Fibroblast of lung (primary cell): ENCODE results near the gene KDM2A. TPM values are rescaled to one million over a fixed set of nuclear protein-coding genes. Genes with fewer than 3 reads are reported as not detected.

ENCODE experiments used
- DNase-seq, 2 donors: peaks; one replicate each; pipeline versions ENCODE4 v3.0.0 to v3.0.0-alpha.2; 2010; ENCODE audit warnings: low read depth in 2 of 2
- H2AFZ ChIP-seq: 2 replicates; pipeline ENCODE4 v1.5.1; 2012; ENCODE audit warnings: low read length, control low read depth, inconsistent platforms
- H3K27ac ChIP-seq: 2 replicates; pipeline ENCODE4 v1.5.1; 2011; ENCODE audit warnings: low read length, control low read depth; ENCODE audit not compliant: insufficient read depth
- H3K27me3 ChIP-seq: 2 replicates; pipeline ENCODE4 v1.5.1; 2011; ENCODE audit warnings: mild to moderate bottlenecking, low read length; ENCODE audit not compliant: control insufficient read depth, insufficient read depth
- H3K36me3 ChIP-seq: 2 replicates; pipeline ENCODE4 v1.5.1; 2011; ENCODE audit warnings: low read length; ENCODE audit not compliant: control insufficient read depth, insufficient read depth
- H3K4me1 ChIP-seq: 2 replicates; pipeline ENCODE4 v1.5.1; 2011; ENCODE audit warnings: low read length; ENCODE audit not compliant: control insufficient read depth, insufficient read depth; ENCODE audit errors: extremely low read depth
- H3K4me2 ChIP-seq: 2 replicates; pipeline ENCODE4 v1.5.1; 2011; ENCODE audit warnings: low read length, control low read depth; ENCODE audit not compliant: insufficient read depth; ENCODE audit errors: extremely low read depth
- H3K4me3 ChIP-seq, 4 experiments: fragments of 200-600 bp in 1 of 4; sonication (generic) in 1 of 4; replicated peaks in 1 of 4; 2 replicates each; pipeline ENCODE4 v1.5.1; 2011 to 2016; ENCODE audit warnings: low read length in 4 of 4, low read depth in 3 of 4, mild to moderate bottlenecking in 3 of 4, control low read depth in 2 of 4, inconsistent platforms in 1 of 4, mixed read lengths in 1 of 4; ENCODE audit not compliant: insufficient read depth in 1 of 4; ENCODE audit errors: control extremely low read depth in 1 of 4
- H3K79me2 ChIP-seq: 2 replicates; pipeline ENCODE4 v1.5.1; 2012; ENCODE audit warnings: mild to moderate bottlenecking, low read length, inconsistent platforms; ENCODE audit not compliant: control insufficient read depth, insufficient read depth
- H3K9ac ChIP-seq: 2 replicates; pipeline ENCODE4 v1.5.1; 2011; ENCODE audit warnings: mild to moderate bottlenecking, low read length, control low read depth; ENCODE audit not compliant: insufficient read depth
- H3K9me3 ChIP-seq: 2 replicates; pipeline ENCODE4 v1.5.1; 2012; ENCODE audit warnings: low read depth, low read length; ENCODE audit not compliant: control insufficient read depth, insufficient read depth
- H4K20me1 ChIP-seq: 2 replicates; pipeline ENCODE4 v1.5.1; 2011; ENCODE audit warnings: low read length; ENCODE audit not compliant: control insufficient read depth, insufficient read depth; ENCODE audit errors: extremely low read depth
- CTCF ChIP-seq, 2 donors: IDR thresholded peaks in 1 of 2; conservative IDR thresholded peaks in 1 of 2; 1 replicate in 1 of 2; 2 replicates in 1 of 2; pipeline ENCODE4 v1.5.1; 2011 to 2012; ENCODE audit warnings: low read length in 2 of 2, control low read depth in 1 of 2, inconsistent platforms in 1 of 2, low read depth in 1 of 2, mild to moderate bottlenecking in 1 of 2
- EZH2 ChIP-seq: IDR thresholded peaks from 2 replicates; pipeline ENCODE4 v1.5.1; 2012; ENCODE audit warnings: low read length, control low read depth, mild to moderate bottlenecking; ENCODE audit errors: missing control alignments
- polyA plus RNA-seq, 2 donors: library from polyadenylated mRNA; depleted of rRNA in 1 of 2; stranded (reverse) in 1 of 2; unstranded in 1 of 2; fragments of >200 nt; gene quantifications; 2 replicates each; pipeline ENCODE4 v1.2.1, GENCODE V29; 2011 to 2012; ENCODE audit warnings: missing spikeins in 1 of 2
- total RNA-seq: library from RNA; depleted of rRNA; stranded (reverse); fragments of >200 nt; gene quantifications from 2 replicates; pipeline ENCODE4 v1.2.1, GENCODE V29; 2014

Gene KDM2A
- total and polyA plus RNA-seq, 2 donors (not counting 1 experiment from before 2014, with no cell fraction given): 36.4 to 42.6 TPM

DNA sequence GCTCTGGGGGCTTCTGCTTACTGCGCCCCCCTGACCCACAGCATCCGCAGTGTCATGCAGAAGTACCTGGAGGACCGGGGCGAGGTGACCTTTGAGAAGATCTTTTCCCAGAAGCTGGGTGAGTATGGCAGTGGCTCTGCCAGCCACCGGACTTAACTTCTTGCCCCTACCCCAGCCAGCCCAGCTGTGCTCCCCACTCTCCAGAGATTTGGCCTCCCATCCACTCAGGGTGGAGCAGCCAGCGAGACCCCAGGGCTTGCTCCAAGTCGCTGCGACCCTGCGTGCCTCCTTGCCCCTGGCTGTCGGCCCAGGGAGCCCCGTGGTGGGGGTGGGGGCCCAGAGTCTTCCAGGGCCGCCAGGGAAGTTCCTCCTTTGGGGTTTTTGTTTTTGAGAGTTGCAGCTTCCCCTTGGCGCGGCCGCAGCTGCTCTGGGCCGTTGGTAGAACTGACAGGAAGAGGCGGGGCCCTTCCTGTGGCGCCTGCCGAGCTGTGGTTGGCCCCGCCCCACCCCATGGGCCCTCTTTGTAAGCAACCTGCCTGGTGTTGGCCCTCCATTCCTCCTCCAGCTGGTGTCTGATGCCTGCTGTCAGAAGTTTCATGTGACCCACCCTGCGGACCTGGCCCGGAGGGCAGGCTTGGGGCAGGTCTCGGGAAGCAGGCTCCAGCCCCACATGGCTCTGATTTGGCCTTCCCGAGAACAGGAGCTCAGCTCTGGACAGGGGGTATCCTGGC, 158.3 kb downstream of the KDM2A start:
- H3K4me2 ChIP-seq: peak overlapping the region; percentile 55
- no peak for TF ChIP-seq CTCF (conservative IDR thresholded peaks at IDR 0.05 in 1 of 2, IDR thresholded peaks at IDR 0.05 in 1 of 2; ENCODE audit: low read depth in 1 of 2, low read length in 2 of 2)
- no peak for TF ChIP-seq EZH2
- peak overlapping the region; percentile 79 for H3K27ac ChIP-seq
- no peaks in the 10 kb centered on the region for H3K27me3 ChIP-seq
- DNase-seq: peak; percentile 58 to 78
- no peaks in the 10 kb centered on the region for H4K20me1 ChIP-seq
- peaks cover 23% of the 10 kb centered on the region for H3K4me1 ChIP-seq
- peaks cover 35% of the 10 kb centered on the region for H3K79me2 ChIP-seq
- H3K36me3 ChIP-seq: peaks cover 20% of the 10 kb centered on the region
- H3K9ac ChIP-seq: peak overlapping the region; percentile 18
- H3K4me3 ChIP-seq: peak overlapping the region; percentile 3 to 54 (median 14)
- H3K9me3 ChIP-seq: no peaks in the 10 kb centered on the region
- no peak overlapping the region for H2AFZ ChIP-seq

DNA sequence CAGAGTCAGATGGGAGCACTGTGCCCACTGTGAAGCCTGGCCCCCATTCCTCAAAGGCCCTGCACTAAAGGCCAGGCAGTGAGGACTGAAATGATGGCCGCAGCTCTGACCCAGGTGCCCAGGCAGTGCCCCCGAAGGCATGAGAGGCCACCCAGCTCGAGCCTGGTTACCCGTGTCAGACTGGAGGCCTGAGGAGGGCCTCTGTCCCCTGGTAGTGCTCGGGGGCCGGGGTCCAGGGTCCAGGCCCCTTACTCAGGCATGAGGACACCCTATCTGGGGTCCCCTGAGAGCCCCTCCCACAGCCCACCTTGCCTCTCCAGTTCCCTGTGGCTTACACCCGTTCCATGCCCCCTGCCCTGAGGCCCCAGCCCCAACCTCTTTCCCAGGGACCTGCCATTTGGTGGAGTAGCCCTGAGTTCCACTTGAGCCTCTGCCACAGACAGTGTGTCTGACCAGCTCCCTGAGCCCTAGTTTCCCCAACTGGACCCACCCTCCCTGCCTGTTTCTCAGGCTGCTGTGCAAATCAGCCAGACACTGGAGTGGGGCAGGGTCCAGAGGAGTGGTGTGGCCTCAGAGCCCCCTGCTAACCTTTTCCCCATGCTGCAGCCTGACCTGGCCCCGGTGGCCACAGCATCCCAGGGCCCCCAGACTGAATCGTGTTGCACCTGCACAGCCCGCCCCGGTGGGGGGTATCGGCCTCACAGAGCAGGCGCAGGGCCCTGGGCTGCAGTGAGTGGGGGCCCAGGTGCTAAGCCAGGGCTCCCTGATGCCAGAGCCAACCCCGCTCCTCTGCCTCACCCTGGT, 159.3 kb downstream of the KDM2A start:
- Histone ChIP-seq H2AFZ (no peak overlapping the region), H3K27ac (peak overlapping the region; percentile 79), H3K4me2 (peak overlapping the region; percentile 54), H3K4me3 (no peak overlapping the region), H3K36me3 (peaks cover 27% of the 10 kb centered on the region), H3K27me3 (no peaks in the 10 kb centered on the region), H4K20me1 (no peaks in the 10 kb centered on the region), H3K9me3 (no peaks in the 10 kb centered on the region), H3K79me2 (peaks cover 26% of the 10 kb centered on the region), H3K9ac (no peak overlapping the region), H3K4me1 (peaks cover 19% of the 10 kb centered on the region)
- TF ChIP-seq CTCF (conservative IDR thresholded peaks at IDR 0.05 in 1 of 2, IDR thresholded peaks at IDR 0.05 in 1 of 2; ENCODE audit: low read depth in 1 of 2, low read length in 2 of 2) (no peak), EZH2 (no peak)
- no peak for DNase-seq

- Histone ChIP-seq H3K27ac (no peak overlapping the region), H3K36me3 (peaks cover 30% of the 10 kb centered on the region), H3K4me1 (peaks cover 17% of the 10 kb centered on the region), H3K27me3 (no peaks in the 10 kb centered on the region), H3K9me3 (no peaks in the 10 kb centered on the region), H3K4me3 (no peak overlapping the region), H4K20me1 (no peaks in the 10 kb centered on the region), H3K79me2 (peaks cover 25% of the 10 kb centered on the region), H2AFZ (no peak overlapping the region), H3K4me2 (no peak overlapping the region), H3K9ac (no peak overlapping the region)
- DNase-seq: no peak
- TF ChIP-seq EZH2 (no peak), CTCF (conservative IDR thresholded peaks at IDR 0.05 in 1 of 2, IDR thresholded peaks at IDR 0.05 in 1 of 2; ENCODE audit: low read depth in 1 of 2, low read length in 2 of 2) (no peak)
Observed at GRCh38 chr11:67278939-67279588, 160.0 kb downstream of the KDM2A start.
